ENCODE results near the gene TSPAN2.

- TF ChIP-seq CTCF (IDR thresholded peaks at IDR 0.05) (peak; percentile 80 to 96 (median 84)), POLR2A (IDR thresholded peaks at IDR 0.05) (no peak)
Observed at GRCh38 chr1:115112496-115113375, 23.4 kb upstream of the TSPAN2 start.

Measured in Peyer's patch (tissue), 4 donors.